HepG2 (cell line): Measurements from ENCODE around the gene NDUFA5. TPM values are rescaled to one million over a fixed set of nuclear protein-coding genes. Genes with fewer than 3 reads are reported as not detected.

ENCODE experiments used
- ATAC-seq: fragments of 200-7000 bp; cut with Tn5 transposase; 3 replicates; pipeline ENCODE4 v1.9.1; 2020; ENCODE audit warnings: mild to moderate bottlenecking, moderate library complexity
- BruUV-seq: library from RNA; stranded (reverse); fragments of 400-500 nt; replicated peaks from 2 replicates; lab custom pipeline; 2021; lab: Mats Ljungman, UMichigan
- CTCF ChIA-PET: fragments of 300-600 bp; formaldehyde crosslinking; extraction: SDS; loops from one replicate; lab custom pipeline; 2021; ENCODE audit warnings: low total read pairs, inconsistent platforms, low intra/inter-chr PET ratio; lab: Yijun Ruan, JAX
- POLR2A ChIA-PET: fragments of 350-600 bp; sonication (Branson Sonifier 250); formaldehyde crosslinking; loops from one replicate; lab custom pipeline; 2020; ENCODE audit warnings: antibody characterized with exemption, inconsistent platforms; lab: Yijun Ruan, JAX
- DNase-seq: peaks from one replicate; pipeline ENCODE4 v3.0.0-alpha.2; 2015; ENCODE audit warnings: low spot score
- FAIRE-seq: peaks from 3 replicates; lab custom pipeline; 2011; peaks lifted over from hg19 to GRCh38; lab: Jason Lieb, UNC
- H2AFZ ChIP-seq: one replicate; pipeline ENCODE4 v1.6.1; 2011; ENCODE audit warnings: low read length, inconsistent platforms
- H3K27ac ChIP-seq: fragments of 300-600 bp; 3 replicates; pipeline ENCODE4 v1.8.0; 2011; ENCODE audit warnings: mixed run types, mild to moderate bottlenecking, mixed read lengths, low read length, inconsistent platforms; ENCODE audit not compliant: insufficient read depth; ENCODE audit errors: extremely low read length
- H3K27me3 ChIP-seq, 2 experiments: fragments of 200-600 bp in 1 of 2; 2 replicates in 1 of 2; 3 replicates in 1 of 2; pipeline versions ENCODE4 v1.6.0 to v1.8.0; 2011; ENCODE audit warnings: low read length in 2 of 2, mild to moderate bottlenecking in 2 of 2, moderate library complexity in 2 of 2, inconsistent platforms in 1 of 2; ENCODE audit not compliant: insufficient read depth in 2 of 2, control insufficient read depth in 1 of 2
- H3K36me3 ChIP-seq, 2 experiments: fragments of 200-600 bp in 1 of 2; replicated peaks in 1 of 2; 2 replicates in 1 of 2; 3 replicates in 1 of 2; pipeline versions ENCODE4 v1.5.1 to v1.8.0; 2011; ENCODE audit warnings: low read length in 2 of 2, inconsistent platforms in 1 of 2; ENCODE audit not compliant: insufficient read depth in 2 of 2, control insufficient read depth in 1 of 2
- H3K4me1 ChIP-seq: 2 replicates; pipeline ENCODE4 v1.5.1; 2012; ENCODE audit warnings: low read length, inconsistent platforms; ENCODE audit not compliant: insufficient read depth
- H3K4me2 ChIP-seq: 2 replicates; pipeline ENCODE4 v1.6.0; 2011; ENCODE audit warnings: low read depth, low read length, inconsistent platforms
- H3K4me3 ChIP-seq, 3 experiments: fragments of 200-600 bp in 1 of 3; sonication (generic), shearing (Covaris generic) in 1 of 3; replicated peaks in 1 of 3; 2 replicates each; pipeline ENCODE4 v1.5.1; 2011 to 2016; ENCODE audit warnings: low read length in 3 of 3, inconsistent platforms in 2 of 3, low read depth in 2 of 3, mild to moderate bottlenecking in 2 of 3, control low read depth in 1 of 3, mixed read lengths in 1 of 3; ENCODE audit not compliant: insufficient read depth in 1 of 3
- H3K79me2 ChIP-seq: one replicate; pipeline ENCODE4 v1.6.1; 2011; ENCODE audit warnings: low read length, inconsistent platforms; ENCODE audit not compliant: insufficient read depth
- H3K9ac ChIP-seq: 2 replicates; pipeline ENCODE4 v1.6.0; 2011; ENCODE audit warnings: mild to moderate bottlenecking, low read depth, low read length, inconsistent platforms; ENCODE audit not compliant: insufficient read depth
- H3K9me3 ChIP-seq: 2 replicates; pipeline ENCODE4 v1.5.1; 2012; ENCODE audit warnings: mild to moderate bottlenecking, low read length
- H4K20me1 ChIP-seq: 2 replicates; pipeline ENCODE4 v1.6.0; 2011; ENCODE audit warnings: inconsistent platforms, mild to moderate bottlenecking, low read length, moderate library complexity; ENCODE audit not compliant: insufficient read depth
- ETV6 ChIP-seq: sonication (generic); formaldehyde crosslinking; conservative IDR thresholded peaks from 2 replicates; pipeline ENCODE4 v1.4.0; 2020; ENCODE audit warnings: missing genetic modification reagents
- IRF2 ChIP-seq: IDR thresholded peaks from 2 replicates; pipeline ENCODE4 v1.6.1; 2018; ENCODE audit warnings: missing genetic modification reagents, missing compliant biosample characterization
- MZF1 ChIP-seq: sonication (generic); formaldehyde crosslinking; IDR thresholded peaks from 2 replicates; pipeline ENCODE4 v1.8.1; 2023; ENCODE audit warnings: mild to moderate bottlenecking, missing genetic modification reagents, borderline replicate concordance
- SALL2 ChIP-seq: sonication (generic); formaldehyde crosslinking; IDR thresholded peaks from 2 replicates; pipeline ENCODE4 v1.8.1; 2023; ENCODE audit warnings: mild to moderate bottlenecking, missing genetic modification reagents, inconsistent platforms
- ZFP62 ChIP-seq: sonication (generic); formaldehyde crosslinking; IDR thresholded peaks from 2 replicates; pipeline ENCODE4 v1.4.0; 2020; ENCODE audit warnings: missing genetic modification reagents
- ZNF225 ChIP-seq: sonication (generic); formaldehyde crosslinking; IDR thresholded peaks from 2 replicates; pipeline ENCODE4 v1.4.0; 2020; ENCODE audit warnings: mild to moderate bottlenecking, missing genetic modification reagents
- ZNF792 ChIP-seq: IDR thresholded peaks from 2 replicates; pipeline ENCODE4 v1.6.1; 2016
- WGBS: methylation state at CpG from one replicate; pipeline ENCODE4 v1.1.6; 2017; ENCODE audit warnings: low lambda C conversion rate; 5-methylcytosine and 5-hydroxymethylcytosine counted together
- in situ Hi-C: cut with HindIII; loops from 2 replicates; pipeline ENCODE4 v1.10.0; 2017; ENCODE audit warnings: low pct_unique_long_range_greater_than_20kb; ENCODE audit not compliant: extremely low pct_ligation_motif_present
- intact Hi-C: fragments of 100-400 bp; cut with micrococcal nuclease; formaldehyde crosslinking; loops from one replicate; pipeline ENCODE4 v1.10.0; 2022; ENCODE audit not compliant: unreplicated experiment
- polyA plus RNA-seq, 8 experiments: library from polyadenylated mRNA; depleted of rRNA in 3 of 8; stranded (reverse) in 7 of 8; unstranded in 1 of 8; fragments of >200 nt; fragmentation: Illumina TruSeq in 4 of 8; extraction: Trizol in 4 of 8; gene quantifications; 2 replicates each; pipeline versions ENCODE4 v1.2.1 to v1.2.3, GENCODE V29; 2011 to 2016; ENCODE audit warnings: low read depth in 4 of 8, missing spikeins in 1 of 8, mixed read lengths in 1 of 8; ENCODE audit not compliant: insufficient read depth in 1 of 8
- total RNA-seq, 5 experiments: library from RNA; depleted of rRNA; stranded (reverse); fragments of >200 nt; fragmentation: Illumina TruSeq; extraction: Trizol; gene quantifications; 2 replicates each; pipeline ENCODE4 v1.2.3, GENCODE V29; 2016; ENCODE audit warnings: low read depth in 1 of 5
- TF ChIP-seq, protein P1 (sequence below): sonication (generic); formaldehyde crosslinking; IDR thresholded peaks from 2 replicates; pipeline ENCODE4 v1.4.0; 2020; ENCODE audit warnings: missing genetic modification reagents
- TF ChIP-seq, protein P2 (sequence below): sonication (generic); formaldehyde crosslinking; IDR thresholded peaks from 2 replicates; pipeline ENCODE4 v1.5.0; 2020; ENCODE audit warnings: missing genetic modification reagents
- TF ChIP-seq, protein P3 (sequence below): sonication (generic); formaldehyde crosslinking; IDR thresholded peaks from 2 replicates; pipeline ENCODE4 v1.4.0; 2020; ENCODE audit warnings: missing genetic modification reagents
- TF ChIP-seq, protein P4 (sequence below): sonication (generic); formaldehyde crosslinking; IDR thresholded peaks from 2 replicates; pipeline ENCODE4 v1.4.0; 2020; ENCODE audit warnings: mild to moderate bottlenecking, missing genetic modification reagents
- TF ChIP-seq, protein P5 (sequence below): sonication (generic); formaldehyde crosslinking; IDR thresholded peaks from 2 replicates; pipeline ENCODE4 v1.5.1; 2020; ENCODE audit warnings: mild to moderate bottlenecking, missing genetic modification reagents, moderate library complexity
- TF ChIP-seq, protein P6 (sequence below): sonication (generic); formaldehyde crosslinking; IDR thresholded peaks from 2 replicates; pipeline ENCODE4 v1.4.0; 2020; ENCODE audit warnings: missing genetic modification reagents, borderline replicate concordance

Gene NDUFA5
- total and polyA plus RNA-seq, 2 of the 13 experiments (the other 11 are each of a cell fraction or from before 2014, with no cell fraction given) = 16.9 to 55.9 TPM

DNA sequence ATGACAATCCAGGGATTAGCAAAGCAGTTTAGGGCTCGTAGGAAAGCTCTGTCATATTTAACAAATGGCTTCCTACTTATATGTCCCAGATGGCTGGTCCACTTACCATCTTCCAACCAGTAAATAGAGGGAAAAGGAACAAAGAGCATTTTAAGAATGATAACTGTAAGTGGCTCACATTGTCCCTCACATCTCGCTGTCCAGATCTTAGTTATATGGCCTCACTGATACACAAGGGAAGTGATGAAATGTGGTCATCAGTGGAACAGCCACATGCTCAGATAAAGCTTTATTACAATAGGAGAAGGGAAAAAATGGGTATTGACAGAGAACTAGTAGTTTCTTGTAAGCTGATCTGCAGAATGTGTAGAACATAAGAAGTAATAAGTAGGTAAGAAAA is 59.0 kb downstream of the NDUFA5 start:
- POLR2A ChIA-PET = no interaction called here
- no peak overlapping the region for H3K4me2 ChIP-seq
- no TSS peak for BruUV-seq
- FAIRE-seq (no peak), DNase-seq (no peak), ATAC-seq (no peak)
- H3K9ac ChIP-seq = no peak overlapping the region
- H3K9me3 ChIP-seq = no peaks in the 10 kb centered on the region
- no peak overlapping the region for H2AFZ ChIP-seq
- intact Hi-C loops = loop anchor here (10.0 kb wide), 1 partner anchor 126 kb away; no protein-coding TSS in a partner anchor
- H3K79me2 ChIP-seq = no peaks in the 10 kb centered on the region
- CTCF ChIA-PET = no interaction called here
- no peak overlapping the region for H3K4me3 ChIP-seq
- no peak overlapping the region for H3K27ac ChIP-seq
- in situ Hi-C loops = no loop called here
- no peaks in the 10 kb centered on the region for H3K27me3 ChIP-seq
- TF ChIP-seq, protein P1, sequence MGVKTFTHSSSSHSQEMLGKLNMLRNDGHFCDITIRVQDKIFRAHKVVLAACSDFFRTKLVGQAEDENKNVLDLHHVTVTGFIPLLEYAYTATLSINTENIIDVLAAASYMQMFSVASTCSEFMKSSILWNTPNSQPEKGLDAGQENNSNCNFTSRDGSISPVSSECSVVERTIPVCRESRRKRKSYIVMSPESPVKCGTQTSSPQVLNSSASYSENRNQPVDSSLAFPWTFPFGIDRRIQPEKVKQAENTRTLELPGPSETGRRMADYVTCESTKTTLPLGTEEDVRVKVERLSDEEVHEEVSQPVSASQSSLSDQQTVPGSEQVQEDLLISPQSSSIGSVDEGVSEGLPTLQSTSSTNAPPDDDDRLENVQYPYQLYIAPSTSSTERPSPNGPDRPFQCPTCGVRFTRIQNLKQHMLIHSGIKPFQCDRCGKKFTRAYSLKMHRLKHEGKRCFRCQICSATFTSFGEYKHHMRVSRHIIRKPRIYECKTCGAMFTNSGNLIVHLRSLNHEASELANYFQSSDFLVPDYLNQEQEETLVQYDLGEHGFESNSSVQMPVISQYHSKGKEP (CRISPR knock-in tag) = no peak
- TF ChIP-seq, protein P2, sequence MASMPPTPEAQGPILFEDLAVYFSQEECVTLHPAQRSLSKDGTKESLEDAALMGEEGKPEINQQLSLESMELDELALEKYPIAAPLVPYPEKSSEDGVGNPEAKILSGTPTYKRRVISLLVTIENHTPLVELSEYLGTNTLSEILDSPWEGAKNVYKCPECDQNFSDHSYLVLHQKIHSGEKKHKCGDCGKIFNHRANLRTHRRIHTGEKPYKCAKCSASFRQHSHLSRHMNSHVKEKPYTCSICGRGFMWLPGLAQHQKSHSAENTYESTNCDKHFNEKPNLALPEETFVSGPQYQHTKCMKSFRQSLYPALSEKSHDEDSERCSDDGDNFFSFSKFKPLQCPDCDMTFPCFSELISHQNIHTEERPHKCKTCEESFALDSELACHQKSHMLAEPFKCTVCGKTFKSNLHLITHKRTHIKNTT (CRISPR knock-in tag) = no peak
- TF ChIP-seq, protein P3, sequence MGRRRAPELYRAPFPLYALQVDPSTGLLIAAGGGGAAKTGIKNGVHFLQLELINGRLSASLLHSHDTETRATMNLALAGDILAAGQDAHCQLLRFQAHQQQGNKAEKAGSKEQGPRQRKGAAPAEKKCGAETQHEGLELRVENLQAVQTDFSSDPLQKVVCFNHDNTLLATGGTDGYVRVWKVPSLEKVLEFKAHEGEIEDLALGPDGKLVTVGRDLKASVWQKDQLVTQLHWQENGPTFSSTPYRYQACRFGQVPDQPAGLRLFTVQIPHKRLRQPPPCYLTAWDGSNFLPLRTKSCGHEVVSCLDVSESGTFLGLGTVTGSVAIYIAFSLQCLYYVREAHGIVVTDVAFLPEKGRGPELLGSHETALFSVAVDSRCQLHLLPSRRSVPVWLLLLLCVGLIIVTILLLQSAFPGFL (CRISPR knock-in tag) = no peak
- TF ChIP-seq ZFP62 (no peak), ZNF225 (CRISPR knock-in tag) (no peak), SALL2 (no peak), ZNF792 (CRISPR knock-in tag) (no peak), MZF1 (CRISPR knock-in tag) (no peak), ETV6 (no peak), IRF2 (CRISPR knock-in tag) (no peak)
- TF ChIP-seq, protein P4, sequence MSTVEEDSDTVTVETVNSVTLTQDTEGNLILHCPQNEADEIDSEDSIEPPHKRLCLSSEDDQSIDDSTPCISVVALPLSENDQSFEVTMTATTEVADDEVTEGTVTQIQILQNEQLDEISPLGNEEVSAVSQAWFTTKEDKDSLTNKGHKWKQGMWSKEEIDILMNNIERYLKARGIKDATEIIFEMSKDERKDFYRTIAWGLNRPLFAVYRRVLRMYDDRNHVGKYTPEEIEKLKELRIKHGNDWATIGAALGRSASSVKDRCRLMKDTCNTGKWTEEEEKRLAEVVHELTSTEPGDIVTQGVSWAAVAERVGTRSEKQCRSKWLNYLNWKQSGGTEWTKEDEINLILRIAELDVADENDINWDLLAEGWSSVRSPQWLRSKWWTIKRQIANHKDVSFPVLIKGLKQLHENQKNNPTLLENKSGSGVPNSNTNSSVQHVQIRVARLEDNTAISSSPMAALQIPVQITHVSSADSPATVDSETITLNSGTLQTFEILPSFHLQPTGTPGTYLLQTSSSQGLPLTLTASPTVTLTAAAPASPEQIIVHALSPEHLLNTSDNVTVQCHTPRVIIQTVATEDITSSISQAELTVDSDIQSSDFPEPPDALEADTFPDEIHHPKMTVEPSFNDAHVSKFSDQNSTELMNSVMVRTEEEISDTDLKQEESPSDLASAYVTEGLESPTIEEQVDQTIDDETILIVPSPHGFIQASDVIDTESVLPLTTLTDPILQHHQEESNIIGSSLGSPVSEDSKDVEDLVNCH = no peak
- TF ChIP-seq, protein P5, sequence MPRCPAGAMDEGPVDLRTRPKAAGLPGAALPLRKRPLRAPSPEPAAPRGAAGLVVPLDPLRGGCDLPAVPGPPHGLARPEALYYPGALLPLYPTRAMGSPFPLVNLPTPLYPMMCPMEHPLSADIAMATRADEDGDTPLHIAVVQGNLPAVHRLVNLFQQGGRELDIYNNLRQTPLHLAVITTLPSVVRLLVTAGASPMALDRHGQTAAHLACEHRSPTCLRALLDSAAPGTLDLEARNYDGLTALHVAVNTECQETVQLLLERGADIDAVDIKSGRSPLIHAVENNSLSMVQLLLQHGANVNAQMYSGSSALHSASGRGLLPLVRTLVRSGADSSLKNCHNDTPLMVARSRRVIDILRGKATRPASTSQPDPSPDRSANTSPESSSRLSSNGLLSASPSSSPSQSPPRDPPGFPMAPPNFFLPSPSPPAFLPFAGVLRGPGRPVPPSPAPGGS (CRISPR knock-in tag) = no peak
- TF ChIP-seq, protein P6, sequence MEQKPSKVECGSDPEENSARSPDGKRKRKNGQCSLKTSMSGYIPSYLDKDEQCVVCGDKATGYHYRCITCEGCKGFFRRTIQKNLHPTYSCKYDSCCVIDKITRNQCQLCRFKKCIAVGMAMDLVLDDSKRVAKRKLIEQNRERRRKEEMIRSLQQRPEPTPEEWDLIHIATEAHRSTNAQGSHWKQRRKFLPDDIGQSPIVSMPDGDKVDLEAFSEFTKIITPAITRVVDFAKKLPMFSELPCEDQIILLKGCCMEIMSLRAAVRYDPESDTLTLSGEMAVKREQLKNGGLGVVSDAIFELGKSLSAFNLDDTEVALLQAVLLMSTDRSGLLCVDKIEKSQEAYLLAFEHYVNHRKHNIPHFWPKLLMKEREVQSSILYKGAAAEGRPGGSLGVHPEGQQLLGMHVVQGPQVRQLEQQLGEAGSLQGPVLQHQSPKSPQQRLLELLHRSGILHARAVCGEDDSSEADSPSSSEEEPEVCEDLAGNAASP (CRISPR knock-in tag) = no peak
- WGBS = 0% methylated on average over 2 of the region's 2 CpGs
- H4K20me1 ChIP-seq = no peaks in the 10 kb centered on the region
- no peaks in the 10 kb centered on the region for H3K4me1 ChIP-seq
- H3K36me3 ChIP-seq = no peaks in the 10 kb centered on the region
